ENCODE measurements around the gene NR0B2.

The NR0B2 gene

GRCh38 chr1:26915204-26915842 lies 1.5 kb upstream of the NR0B2 start:
- TF ChIP-seq, protein P1, sequence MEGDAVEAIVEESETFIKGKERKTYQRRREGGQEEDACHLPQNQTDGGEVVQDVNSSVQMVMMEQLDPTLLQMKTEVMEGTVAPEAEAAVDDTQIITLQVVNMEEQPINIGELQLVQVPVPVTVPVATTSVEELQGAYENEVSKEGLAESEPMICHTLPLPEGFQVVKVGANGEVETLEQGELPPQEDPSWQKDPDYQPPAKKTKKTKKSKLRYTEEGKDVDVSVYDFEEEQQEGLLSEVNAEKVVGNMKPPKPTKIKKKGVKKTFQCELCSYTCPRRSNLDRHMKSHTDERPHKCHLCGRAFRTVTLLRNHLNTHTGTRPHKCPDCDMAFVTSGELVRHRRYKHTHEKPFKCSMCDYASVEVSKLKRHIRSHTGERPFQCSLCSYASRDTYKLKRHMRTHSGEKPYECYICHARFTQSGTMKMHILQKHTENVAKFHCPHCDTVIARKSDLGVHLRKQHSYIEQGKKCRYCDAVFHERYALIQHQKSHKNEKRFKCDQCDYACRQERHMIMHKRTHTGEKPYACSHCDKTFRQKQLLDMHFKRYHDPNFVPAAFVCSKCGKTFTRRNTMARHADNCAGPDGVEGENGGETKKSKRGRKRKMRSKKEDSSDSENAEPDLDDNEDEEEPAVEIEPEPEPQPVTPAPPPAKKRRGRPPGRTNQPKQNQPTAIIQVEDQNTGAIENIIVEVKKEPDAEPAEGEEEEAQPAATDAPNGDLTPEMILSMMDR (IDR thresholded peaks at IDR 0.05; ENCODE audit: extremely low read depth, missing control alignments): no peak
- no peak for DNase-seq (ENCODE audit: low spot score)

- DNase-seq (ENCODE audit: low spot score): no peak
- TF ChIP-seq, protein P1 (IDR thresholded peaks at IDR 0.05; ENCODE audit: extremely low read depth, missing control alignments): no peak
Observed at GRCh38 chr1:26913389-26913753, 404 bp downstream of the NR0B2 start.

- TF ChIP-seq, protein P1 (IDR thresholded peaks at IDR 0.05; ENCODE audit: extremely low read depth, missing control alignments): no peak
- no peak for DNase-seq (ENCODE audit: low spot score)
Observed at GRCh38 chr1:26912147-26912490, 1.7 kb downstream of the NR0B2 start.

DNA sequence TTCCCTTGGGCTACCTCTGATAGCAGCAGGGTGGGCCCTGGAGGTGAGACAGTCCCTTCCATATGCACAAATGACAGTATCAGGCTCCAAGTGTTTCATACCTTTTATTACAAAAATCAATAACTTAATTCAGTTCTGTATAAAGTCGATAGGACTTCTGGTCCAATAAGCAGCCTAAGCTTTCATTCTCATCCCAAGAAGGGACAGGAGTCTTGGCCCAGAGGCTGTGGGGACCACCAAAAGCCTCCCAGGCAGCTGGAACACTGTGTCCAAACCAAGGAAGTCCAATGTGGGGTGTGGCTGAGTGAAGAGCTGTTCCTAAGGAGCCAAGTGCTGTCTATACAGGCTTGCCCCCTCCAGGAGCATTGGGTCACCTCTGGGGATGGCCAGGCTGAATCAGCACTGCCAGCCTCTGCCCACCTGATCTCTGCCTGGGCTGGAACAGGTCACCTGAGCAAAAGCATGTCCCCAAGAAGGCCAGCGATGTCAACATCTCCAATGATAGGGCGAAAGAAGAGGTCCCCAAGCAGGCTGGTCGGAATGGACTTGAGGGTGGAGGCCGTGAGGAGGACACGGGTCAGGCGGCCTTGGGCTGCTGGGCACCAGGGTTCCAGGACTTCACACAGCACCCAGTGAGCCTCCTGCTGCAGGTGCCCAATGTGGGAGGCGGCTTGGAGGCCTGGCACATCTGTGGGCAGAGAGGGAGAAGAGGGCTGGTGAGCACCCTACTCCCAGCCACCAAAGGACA lies 2.2 kb downstream of the NR0B2 start:
- DNase-seq (ENCODE audit: low spot score): no peak
- TF ChIP-seq, protein P1 (IDR thresholded peaks at IDR 0.05; ENCODE audit: extremely low read depth, missing control alignments): no peak

DNA sequence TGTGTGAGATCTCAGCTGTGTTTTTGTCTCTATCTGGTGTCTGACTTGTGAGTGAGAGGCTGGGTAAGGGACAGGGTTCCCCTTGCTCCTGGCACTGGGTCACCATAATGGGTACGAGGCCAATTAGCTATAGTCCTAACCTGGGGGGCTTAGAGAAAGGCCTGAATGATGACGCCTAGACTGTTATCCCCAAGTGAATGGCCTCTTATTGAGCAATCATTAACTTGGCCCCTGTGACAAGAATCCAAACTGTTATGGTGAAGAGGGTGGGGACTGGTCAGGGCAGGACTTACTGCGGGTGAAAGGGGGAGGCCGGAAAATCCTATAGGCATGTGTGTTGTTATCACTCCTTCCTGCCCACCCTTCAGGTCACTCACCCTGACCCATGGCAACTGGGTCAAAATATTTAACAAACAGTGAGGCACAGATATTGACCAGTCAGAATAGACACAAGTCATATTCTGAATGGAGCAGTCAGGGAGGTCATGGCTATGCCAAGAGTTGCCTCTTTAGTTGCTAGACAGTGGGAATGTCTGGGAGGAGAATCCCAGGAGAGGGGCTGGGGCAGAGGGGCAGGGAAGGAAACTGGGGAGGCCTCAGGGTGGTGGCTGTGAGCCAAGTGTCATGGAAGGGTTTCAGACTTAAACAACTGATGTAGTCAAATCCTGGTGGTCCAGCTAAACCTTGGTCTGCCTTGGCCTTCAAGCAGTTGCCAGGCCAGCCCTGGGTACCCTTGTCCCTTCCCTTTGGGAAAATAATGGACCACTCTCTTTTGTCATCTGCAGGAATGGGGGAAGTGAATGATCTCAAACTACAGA lies 3.2 kb downstream of the NR0B2 start:
- DNase-seq (ENCODE audit: low spot score): no peak

GRCh38 chr1:26909951-26910342 lies 3.8 kb downstream of the NR0B2 start:
- DNase-seq (ENCODE audit: low spot score): no peak
- TF ChIP-seq, protein P1 (IDR thresholded peaks at IDR 0.05; ENCODE audit: extremely low read depth, missing control alignments): no peak

More for the DNA sequence above, 3.2 kb downstream of the NR0B2 start:
- TF ChIP-seq, protein P1 (IDR thresholded peaks at IDR 0.05; ENCODE audit: extremely low read depth, missing control alignments): no peak
